GM23338 (cell line): ENCODE measurements around the gene PCNX3.

ENCODE experiments used
- CTCF ChIP-seq, 2 experiments: fragments of 200-600 bp in 1 of 2; sonication (generic) in 1 of 2; conservative IDR thresholded peaks; 2 replicates each; pipeline versions ENCODE4 v1.5.1 to v1.6.1; 2016 to 2017; ENCODE audit warnings: antibody characterized with exemption in 2 of 2, low read depth in 2 of 2, mild to moderate bottlenecking in 2 of 2, moderate library complexity in 1 of 2
- ETS1 ChIP-seq: IDR thresholded peaks from 2 replicates; pipeline ENCODE4 v1.6.1; 2016; ENCODE audit warnings: antibody characterized with exemption
- EZH2 ChIP-seq: fragments of 200-600 bp; sonication (generic); IDR thresholded peaks from one replicate; pipeline ENCODE4 v1.8.0; 2017; ENCODE audit warnings: antibody characterized with exemption, mild to moderate bottlenecking, low read depth; ENCODE audit not compliant: unreplicated experiment
- EZH2phosphoT487 ChIP-seq: fragments of 200-600 bp; sonication (generic); IDR thresholded peaks from one replicate; pipeline ENCODE4 v1.8.1; 2018; ENCODE audit warnings: antibody characterized with exemption; ENCODE audit not compliant: unreplicated experiment
- JUNB ChIP-seq: IDR thresholded peaks from one replicate; pipeline ENCODE4 v1.6.1; 2016; ENCODE audit warnings: antibody characterized with exemption; ENCODE audit not compliant: unreplicated experiment
- POLR2AphosphoS5 ChIP-seq: IDR thresholded peaks from 2 replicates; pipeline ENCODE4 v1.6.1; 2016; ENCODE audit warnings: antibody characterized with exemption, low read depth
- ZNF114 ChIP-seq: fragments of 250-450 bp; sonication (Bioruptor Pico); IDR thresholded peaks from 2 replicates; pipeline ENCODE4 v1.5.0; 2020; ENCODE audit warnings: mild to moderate bottlenecking, moderate library complexity
- TF ChIP-seq, protein P1 (sequence below): IDR thresholded peaks from one replicate; pipeline ENCODE4 v1.6.1; 2018; ENCODE audit warnings: antibody characterized with exemption; ENCODE audit not compliant: unreplicated experiment
- TF ChIP-seq, protein P2 (sequence below): fragments of 250-450 bp; sonication (Bioruptor Pico); IDR thresholded peaks from 2 replicates; pipeline ENCODE4 v1.5.0; 2020; ENCODE audit warnings: mild to moderate bottlenecking, moderate library complexity

GRCh38 chr11:65634905-65635731 lies 19.5 kb downstream of the PCNX3 start:
- TF ChIP-seq CTCF (conservative IDR thresholded peaks at IDR 0.05; ENCODE audit: low read depth in 2 of 2) = no peak
- TF ChIP-seq, protein P1, sequence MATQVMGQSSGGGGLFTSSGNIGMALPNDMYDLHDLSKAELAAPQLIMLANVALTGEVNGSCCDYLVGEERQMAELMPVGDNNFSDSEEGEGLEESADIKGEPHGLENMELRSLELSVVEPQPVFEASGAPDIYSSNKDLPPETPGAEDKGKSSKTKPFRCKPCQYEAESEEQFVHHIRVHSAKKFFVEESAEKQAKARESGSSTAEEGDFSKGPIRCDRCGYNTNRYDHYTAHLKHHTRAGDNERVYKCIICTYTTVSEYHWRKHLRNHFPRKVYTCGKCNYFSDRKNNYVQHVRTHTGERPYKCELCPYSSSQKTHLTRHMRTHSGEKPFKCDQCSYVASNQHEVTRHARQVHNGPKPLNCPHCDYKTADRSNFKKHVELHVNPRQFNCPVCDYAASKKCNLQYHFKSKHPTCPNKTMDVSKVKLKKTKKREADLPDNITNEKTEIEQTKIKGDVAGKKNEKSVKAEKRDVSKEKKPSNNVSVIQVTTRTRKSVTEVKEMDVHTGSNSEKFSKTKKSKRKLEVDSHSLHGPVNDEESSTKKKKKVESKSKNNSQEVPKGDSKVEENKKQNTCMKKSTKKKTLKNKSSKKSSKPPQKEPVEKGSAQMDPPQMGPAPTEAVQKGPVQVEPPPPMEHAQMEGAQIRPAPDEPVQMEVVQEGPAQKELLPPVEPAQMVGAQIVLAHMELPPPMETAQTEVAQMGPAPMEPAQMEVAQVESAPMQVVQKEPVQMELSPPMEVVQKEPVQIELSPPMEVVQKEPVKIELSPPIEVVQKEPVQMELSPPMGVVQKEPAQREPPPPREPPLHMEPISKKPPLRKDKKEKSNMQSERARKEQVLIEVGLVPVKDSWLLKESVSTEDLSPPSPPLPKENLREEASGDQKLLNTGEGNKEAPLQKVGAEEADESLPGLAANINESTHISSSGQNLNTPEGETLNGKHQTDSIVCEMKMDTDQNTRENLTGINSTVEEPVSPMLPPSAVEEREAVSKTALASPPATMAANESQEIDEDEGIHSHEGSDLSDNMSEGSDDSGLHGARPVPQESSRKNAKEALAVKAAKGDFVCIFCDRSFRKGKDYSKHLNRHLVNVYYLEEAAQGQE = no peak
- no peak for TF ChIP-seq JUNB
- no peak for TF ChIP-seq ETS1
- TF ChIP-seq EZH2 = no peak
- TF ChIP-seq EZH2phosphoT487 = no peak
- no peak for TF ChIP-seq ZNF114
- TF ChIP-seq, protein P2, sequence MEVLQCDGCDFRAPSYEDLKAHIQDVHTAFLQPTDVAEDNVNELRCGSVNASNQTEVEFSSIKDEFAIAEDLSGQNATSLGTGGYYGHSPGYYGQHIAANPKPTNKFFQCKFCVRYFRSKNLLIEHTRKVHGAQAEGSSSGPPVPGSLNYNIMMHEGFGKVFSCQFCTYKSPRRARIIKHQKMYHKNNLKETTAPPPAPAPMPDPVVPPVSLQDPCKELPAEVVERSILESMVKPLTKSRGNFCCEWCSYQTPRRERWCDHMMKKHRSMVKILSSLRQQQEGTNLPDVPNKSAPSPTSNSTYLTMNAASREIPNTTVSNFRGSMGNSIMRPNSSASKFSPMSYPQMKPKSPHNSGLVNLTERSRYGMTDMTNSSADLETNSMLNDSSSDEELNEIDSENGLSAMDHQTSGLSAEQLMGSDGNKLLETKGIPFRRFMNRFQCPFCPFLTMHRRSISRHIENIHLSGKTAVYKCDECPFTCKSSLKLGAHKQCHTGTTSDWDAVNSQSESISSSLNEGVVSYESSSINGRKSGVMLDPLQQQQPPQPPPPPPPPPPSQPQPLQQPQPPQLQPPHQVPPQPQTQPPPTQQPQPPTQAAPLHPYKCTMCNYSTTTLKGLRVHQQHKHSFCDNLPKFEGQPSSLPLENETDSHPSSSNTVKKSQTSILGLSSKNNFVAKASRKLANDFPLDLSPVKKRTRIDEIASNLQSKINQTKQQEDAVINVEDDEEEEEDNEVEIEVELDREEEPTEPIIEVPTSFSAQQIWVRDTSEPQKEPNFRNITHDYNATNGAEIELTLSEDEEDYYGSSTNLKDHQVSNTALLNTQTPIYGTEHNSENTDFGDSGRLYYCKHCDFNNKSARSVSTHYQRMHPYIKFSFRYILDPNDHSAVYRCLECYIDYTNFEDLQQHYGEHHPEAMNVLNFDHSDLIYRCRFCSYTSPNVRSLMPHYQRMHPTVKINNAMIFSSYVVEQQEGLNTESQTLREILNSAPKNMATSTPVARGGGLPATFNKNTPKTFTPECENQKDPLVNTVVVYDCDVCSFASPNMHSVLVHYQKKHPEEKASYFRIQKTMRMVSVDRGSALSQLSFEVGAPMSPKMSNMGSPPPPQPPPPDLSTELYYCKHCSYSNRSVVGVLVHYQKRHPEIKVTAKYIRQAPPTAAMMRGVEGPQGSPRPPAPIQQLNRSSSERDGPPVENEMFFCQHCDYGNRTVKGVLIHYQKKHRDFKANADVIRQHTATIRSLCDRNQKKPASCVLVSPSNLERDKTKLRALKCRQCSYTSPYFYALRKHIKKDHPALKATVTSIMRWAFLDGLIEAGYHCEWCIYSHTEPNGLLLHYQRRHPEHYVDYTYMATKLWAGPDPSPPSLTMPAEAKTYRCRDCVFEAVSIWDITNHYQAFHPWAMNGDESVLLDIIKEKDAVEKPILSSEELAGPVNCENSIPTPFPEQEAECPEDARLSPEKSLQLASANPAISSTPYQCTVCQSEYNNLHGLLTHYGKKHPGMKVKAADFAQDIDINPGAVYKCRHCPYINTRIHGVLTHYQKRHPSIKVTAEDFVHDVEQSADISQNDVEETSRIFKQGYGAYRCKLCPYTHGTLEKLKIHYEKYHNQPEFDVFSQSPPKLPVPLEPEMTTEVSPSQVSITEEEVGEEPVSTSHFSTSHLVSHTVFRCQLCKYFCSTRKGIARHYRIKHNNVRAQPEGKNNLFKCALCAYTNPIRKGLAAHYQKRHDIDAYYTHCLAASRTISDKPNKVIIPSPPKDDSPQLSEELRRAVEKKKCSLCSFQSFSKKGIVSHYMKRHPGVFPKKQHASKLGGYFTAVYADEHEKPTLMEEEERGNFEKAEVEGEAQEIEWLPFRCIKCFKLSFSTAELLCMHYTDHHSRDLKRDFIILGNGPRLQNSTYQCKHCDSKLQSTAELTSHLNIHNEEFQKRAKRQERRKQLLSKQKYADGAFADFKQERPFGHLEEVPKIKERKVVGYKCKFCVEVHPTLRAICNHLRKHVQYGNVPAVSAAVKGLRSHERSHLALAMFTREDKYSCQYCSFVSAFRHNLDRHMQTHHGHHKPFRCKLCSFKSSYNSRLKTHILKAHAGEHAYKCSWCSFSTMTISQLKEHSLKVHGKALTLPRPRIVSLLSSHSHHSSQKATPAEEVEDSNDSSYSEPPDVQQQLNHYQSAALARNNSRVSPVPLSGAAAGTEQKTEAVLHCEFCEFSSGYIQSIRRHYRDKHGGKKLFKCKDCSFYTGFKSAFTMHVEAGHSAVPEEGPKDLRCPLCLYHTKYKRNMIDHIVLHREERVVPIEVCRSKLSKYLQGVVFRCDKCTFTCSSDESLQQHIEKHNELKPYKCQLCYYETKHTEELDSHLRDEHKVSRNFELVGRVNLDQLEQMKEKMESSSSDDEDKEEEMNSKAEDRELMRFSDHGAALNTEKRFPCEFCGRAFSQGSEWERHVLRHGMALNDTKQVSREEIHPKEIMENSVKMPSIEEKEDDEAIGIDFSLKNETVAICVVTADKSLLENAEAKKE = no peak
- no peak for TF ChIP-seq POLR2AphosphoS5
